ENCODE data around the gene PLEKHH2.
"Not testable (repeated sequence)": the region's sequence is repeated elsewhere in the genome, so short reads cannot be mapped to it uniquely, and the experiment has no call there.

PLEKHH2 gene

GRCh38 chr2:43642363-43642762 lies 5.3 kb downstream of the PLEKHH2 start:
- DNase-seq: no peak

- DNase-seq: no peak
Measured at GRCh38 chr2:43643680-43644079, 6.6 kb downstream of the PLEKHH2 start.

- no peak for DNase-seq
Measured at GRCh38 chr2:43648994-43649701, 12.1 kb downstream of the PLEKHH2 start.

GRCh38 chr2:43653506-43653905 lies 16.4 kb downstream of the PLEKHH2 start:
- no peak for DNase-seq

GRCh38 chr2:43657241-43657640 lies 20.2 kb downstream of the PLEKHH2 start:
- DNase-seq: no peak

- no peak for DNase-seq
Measured at GRCh38 chr2:43675646-43676321, 38.7 kb downstream of the PLEKHH2 start.

GRCh38 chr2:43676322-43677050 lies 39.4 kb downstream of the PLEKHH2 start, which contains the start of gene C1GALT1C1L:
TSS of gene C1GALT1C1L (minus strand) at chr2:43676429. CDS start at chr2:43676322, 107 bp downstream.
- DNase-seq: no peak

- DNase-seq: not testable (repeated sequence)
Measured at GRCh38 chr2:43677783-43678182, 40.7 kb downstream of the PLEKHH2 start.

GRCh38 chr2:43685357-43685756 lies 48.3 kb downstream of the PLEKHH2 start:
- DNase-seq: no peak

GRCh38 chr2:43689999-43690398 lies 52.9 kb downstream of the PLEKHH2 start:
- DNase-seq: no peak

GRCh38 chr2:43692428-43692994 lies 55.5 kb downstream of the PLEKHH2 start:
- DNase-seq: no peak

- not testable (repeated sequence) for DNase-seq
Measured at GRCh38 chr2:43698140-43698539, 61.1 kb downstream of the PLEKHH2 start.

- no peak for DNase-seq
Measured at GRCh38 chr2:43699761-43700160, 62.7 kb downstream of the PLEKHH2 start.

- no peak for DNase-seq
Measured at GRCh38 chr2:43701111-43701510, 64.1 kb downstream of the PLEKHH2 start.

- DNase-seq: no peak
Measured at GRCh38 chr2:43707255-43708015, 70.4 kb downstream of the PLEKHH2 start.

- no peak for DNase-seq
Measured at GRCh38 chr2:43708178-43708577, 71.1 kb downstream of the PLEKHH2 start.

GRCh38 chr2:43708891-43709290 lies 71.8 kb downstream of the PLEKHH2 start:
- no peak for DNase-seq

GRCh38 chr2:43710866-43711265 lies 73.8 kb downstream of the PLEKHH2 start:
- DNase-seq: no peak

- no peak for DNase-seq
Measured at GRCh38 chr2:43714164-43714563, 77.1 kb downstream of the PLEKHH2 start.

- DNase-seq: no peak
Measured at GRCh38 chr2:43715300-43716098, 78.4 kb downstream of the PLEKHH2 start.

- no peak for DNase-seq
Measured at GRCh38 chr2:43717322-43717721, 80.3 kb downstream of the PLEKHH2 start.

Data from GF-D8 (cell line).